Adrenal gland (tissue), 5 donors: ENCODE results near the gene PKP4.
A peak's percentile ranks its signal among the peaks of the same experiment; 100 is the strongest.

Experiments used
- POLR2A ChIP-seq, 2 donors: fragments of 450-650 bp; IDR thresholded peaks; one replicate each; pipeline ENCODE4 v1.6.1; 2017; ENCODE audit warnings: antibody characterized with exemption in 2 of 2, mild to moderate bottlenecking in 2 of 2, moderate library complexity in 1 of 2
- TF ChIP-seq, protein P1 (sequence below), 6 experiments: fragments of 450-650 bp in 4 of 6; fragments of 200-600 bp in 2 of 6; sonication (generic) in 1 of 6; IDR thresholded peaks; 1 replicate in 5 of 6; 2 replicates in 1 of 6; pipeline versions ENCODE4 v1.5.1 to v1.8.0; 2016 to 2021; ENCODE audit warnings: antibody characterized with exemption in 6 of 6, mild to moderate bottlenecking in 2 of 6, moderate library complexity in 1 of 6
- donor health status: DM: no; HTN: no; CAD: no.

GRCh38 chr2:158457826-158458616 is 1.3 kb downstream of the PKP4 start:
- TF ChIP-seq, protein P1, sequence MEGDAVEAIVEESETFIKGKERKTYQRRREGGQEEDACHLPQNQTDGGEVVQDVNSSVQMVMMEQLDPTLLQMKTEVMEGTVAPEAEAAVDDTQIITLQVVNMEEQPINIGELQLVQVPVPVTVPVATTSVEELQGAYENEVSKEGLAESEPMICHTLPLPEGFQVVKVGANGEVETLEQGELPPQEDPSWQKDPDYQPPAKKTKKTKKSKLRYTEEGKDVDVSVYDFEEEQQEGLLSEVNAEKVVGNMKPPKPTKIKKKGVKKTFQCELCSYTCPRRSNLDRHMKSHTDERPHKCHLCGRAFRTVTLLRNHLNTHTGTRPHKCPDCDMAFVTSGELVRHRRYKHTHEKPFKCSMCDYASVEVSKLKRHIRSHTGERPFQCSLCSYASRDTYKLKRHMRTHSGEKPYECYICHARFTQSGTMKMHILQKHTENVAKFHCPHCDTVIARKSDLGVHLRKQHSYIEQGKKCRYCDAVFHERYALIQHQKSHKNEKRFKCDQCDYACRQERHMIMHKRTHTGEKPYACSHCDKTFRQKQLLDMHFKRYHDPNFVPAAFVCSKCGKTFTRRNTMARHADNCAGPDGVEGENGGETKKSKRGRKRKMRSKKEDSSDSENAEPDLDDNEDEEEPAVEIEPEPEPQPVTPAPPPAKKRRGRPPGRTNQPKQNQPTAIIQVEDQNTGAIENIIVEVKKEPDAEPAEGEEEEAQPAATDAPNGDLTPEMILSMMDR (IDR thresholded peaks at IDR 0.05) = peak in 5 of 6 experiments; percentile 21 to 59 (median 46)
- TF ChIP-seq POLR2A (IDR thresholded peaks at IDR 0.05) = peak; percentile 55 to 90
